Activated CD8-positive, alpha-beta T cell treated with anti-CD3 and anti-CD28 coated beads for 36 hours (primary cell): ENCODE results near the gene MFAP3. TPM values are rescaled to one million over a fixed set of nuclear protein-coding genes. Genes with fewer than 3 reads are reported as not detected.

Source experiments
- ATAC-seq: fragments of 200-7000 bp; cut with Tn5 transposase; one replicate; pipeline ENCODE4 v1.10.0; 2021; ENCODE audit warnings: mild to moderate bottlenecking, moderate library complexity
- CTCF ChIA-PET: fragments of 350-600 bp; sonication (Branson Sonifier 250); formaldehyde crosslinking; loops from one replicate; lab custom pipeline; 2021; ENCODE audit warnings: antibody characterized with exemption; lab: Charles Lee
- POLR2A ChIA-PET: fragments of 350-600 bp; sonication (Branson Sonifier 250); formaldehyde crosslinking; loops from one replicate; lab custom pipeline; 2021; ENCODE audit warnings: antibody characterized with exemption; lab: Charles Lee
- DNase-seq: peaks from one replicate; pipeline ENCODE4 v3.0.0-alpha.2; 2020
- H3K27ac Mint-ChIP-seq: one replicate; pipeline ENCODE4 v1.8.0; 2021; ENCODE audit warnings: mild to moderate bottlenecking, mixed read lengths
- H3K27me3 Mint-ChIP-seq: one replicate; pipeline ENCODE4 v1.8.0; 2021; ENCODE audit warnings: mixed read lengths
- H3K36me3 Mint-ChIP-seq: one replicate; pipeline ENCODE4 v1.8.0; 2021; ENCODE audit warnings: low read depth, mixed read lengths
- H3K4me1 Mint-ChIP-seq: one replicate; pipeline ENCODE4 v1.8.0; 2021; ENCODE audit warnings: low read depth, mixed read lengths
- H3K4me3 Mint-ChIP-seq: one replicate; pipeline ENCODE4 v1.8.0; 2021; ENCODE audit warnings: mild to moderate bottlenecking, moderate library complexity, mixed read lengths
- H3K9me3 Mint-ChIP-seq: one replicate; pipeline ENCODE4 v1.8.0; 2021; ENCODE audit warnings: mixed read lengths
- CTCF ChIP-seq: fragments of 200-600 bp; IDR thresholded peaks from one replicate; pipeline ENCODE4 v1.8.0; 2022; ENCODE audit warnings: antibody characterized with exemption, mild to moderate bottlenecking
- intact Hi-C: fragments of 100-400 bp; cut with micrococcal nuclease; formaldehyde crosslinking; loops from one replicate; pipeline ENCODE4 v1.10.0; 2022
- total RNA-seq, 2 experiments: library from RNA; stranded (reverse); gene quantifications; one replicate each; pipeline ENCODE4 v1.2.3, GENCODE V29; 2021

MFAP3 gene
- total RNA-seq, 2 experiments from 2014 or later, result 10.0 to 12.1 TPM

- ChIA-PET CTCF (interaction anchor here (2.8 kb wide), 1 partner anchor 14 kb away, joined by 11 read pairs; no protein-coding TSS in a partner anchor), POLR2A (interaction anchor here (0.7 kb wide), 1 partner anchor 15 kb away, joined by 3 read pairs; no protein-coding TSS in a partner anchor)
- no peaks in the 10 kb centered on the region for H3K4me1 Mint-ChIP-seq
- DNase-seq, result no peak
- H3K4me3 Mint-ChIP-seq, result no peak overlapping the region
- H3K9me3 Mint-ChIP-seq, result no peaks in the 10 kb centered on the region
- no peaks in the 10 kb centered on the region for H3K36me3 Mint-ChIP-seq
- intact Hi-C loops, result no loop called here
- H3K27me3 Mint-ChIP-seq, result peaks cover 3% of the 10 kb centered on the region
- TF ChIP-seq CTCF, result no peak
- no peak overlapping the region for H3K27ac Mint-ChIP-seq
- no peak for ATAC-seq
These were observed 47.4 kb downstream of the MFAP3 start for GRCh38 chr5:154086146-154086545.

- H3K9me3 Mint-ChIP-seq, result no peaks in the 10 kb centered on the region
- H3K4me1 Mint-ChIP-seq, result no peaks in the 10 kb centered on the region
- ATAC-seq (no peak), DNase-seq (no peak)
- ChIA-PET CTCF (interaction anchor here (1.4 to 2.8 kb wide), 2 partner anchors 14 to 318 kb away, joined by 4 to 11 read pairs; no protein-coding TSS in a partner anchor), POLR2A (no interaction called here)
- H3K4me3 Mint-ChIP-seq, result no peak overlapping the region
- no peaks in the 10 kb centered on the region for H3K36me3 Mint-ChIP-seq
- H3K27me3 Mint-ChIP-seq, result peaks cover 5% of the 10 kb centered on the region
- intact Hi-C loops, result no loop called here
- no peak for TF ChIP-seq CTCF
- H3K27ac Mint-ChIP-seq, result no peak overlapping the region
These were observed 47.9 kb downstream of the MFAP3 start for GRCh38 chr5:154086641-154087040.

GRCh38 chr5:154087260-154087659 is 48.5 kb downstream of the MFAP3 start:
- ChIA-PET CTCF (interaction anchor here (1.4 to 2.8 kb wide), 2 partner anchors 15 to 317 kb away, joined by 4 to 11 read pairs; no protein-coding TSS in a partner anchor), POLR2A (no interaction called here)
- Mint-ChIP-seq H3K4me3 (no peak overlapping the region), H3K9me3 (no peaks in the 10 kb centered on the region), H3K4me1 (no peaks in the 10 kb centered on the region), H3K27ac (no peak overlapping the region), H3K36me3 (no peaks in the 10 kb centered on the region), H3K27me3 (peaks cover 7% of the 10 kb centered on the region)
- no peak for TF ChIP-seq CTCF
- ATAC-seq (no peak), DNase-seq (no peak)
- intact Hi-C loops, result no loop called here

GRCh38 chr5:154088801-154089200 is 50.0 kb downstream of the MFAP3 start:
- peaks cover 7% of the 10 kb centered on the region for H3K27me3 Mint-ChIP-seq
- ChIA-PET CTCF (interaction anchor here (0.9 to 1.4 kb wide), 2 partner anchors 16 to 92 kb away, joined by 4 to 5 read pairs; no protein-coding TSS in a partner anchor), POLR2A (no interaction called here)
- H3K9me3 Mint-ChIP-seq, result no peaks in the 10 kb centered on the region
- no peak overlapping the region for H3K27ac Mint-ChIP-seq
- H3K4me3 Mint-ChIP-seq, result no peak overlapping the region
- intact Hi-C loops, result no loop called here
- H3K4me1 Mint-ChIP-seq, result no peaks in the 10 kb centered on the region
- DNase-seq (no peak), ATAC-seq (no peak)
- no peak for TF ChIP-seq CTCF
- no peaks in the 10 kb centered on the region for H3K36me3 Mint-ChIP-seq

- Mint-ChIP-seq H3K27ac (no peak overlapping the region), H3K9me3 (no peaks in the 10 kb centered on the region), H3K27me3 (peaks cover 15% of the 10 kb centered on the region), H3K36me3 (no peaks in the 10 kb centered on the region), H3K4me3 (no peak overlapping the region), H3K4me1 (no peaks in the 10 kb centered on the region)
- DNase-seq (no peak), ATAC-seq (no peak)
- no peak for TF ChIP-seq CTCF
- intact Hi-C loops, result no loop called here
- POLR2A ChIA-PET, result no interaction called here
- CTCF ChIA-PET, result interaction anchor here (0.6 kb wide), 1 partner anchor 314 kb away, joined by 3 read pairs; no protein-coding TSS in a partner anchor
These were observed 51.9 kb downstream of the MFAP3 start for GRCh38 chr5:154090656-154091055.
